ENCODE data around the gene ERAS. TPM values are rescaled to one million over a fixed set of nuclear protein-coding genes. Genes with fewer than 3 reads are reported as not detected.

The ERAS gene
- total and polyA plus RNA-seq, 2 donors (not counting 3 experiments of a cell fraction or from before 2014, with no cell fraction given) = 0.14 TPM; not detected in 1

GRCh38 chrX:48831909-48832291, 5.6 kb downstream of the ERAS start:
- POLR2A ChIA-PET = no interaction called here
- intact Hi-C loops (cut with micrococcal nuclease) = no loop called here
- H3K27me3 ChIP-seq (ENCODE audit: control insufficient read depth in 2 of 2, insufficient read depth in 2 of 2, low read length in 2 of 2) = peaks cover 43 to 57% of the 10 kb centered on the region in 2 experiments

GRCh38 chrX:48833542-48834138, 7.3 kb downstream of the ERAS start:
- Histone ChIP-seq H4K20me1 (replicated peaks; ENCODE audit: control insufficient read depth, extremely low read depth, insufficient read depth, low read length) (no peaks in the 10 kb centered on the region), H3K9me1 (replicated peaks; ENCODE audit: control insufficient read depth, extremely low read depth, insufficient read depth, low read length) (no peaks in the 10 kb centered on the region), H3K27me3 (ENCODE audit: control insufficient read depth in 2 of 2, insufficient read depth in 2 of 2, low read length in 2 of 2) (peaks cover 39 to 47% of the 10 kb centered on the region in 2 experiments), H3K9me3 (replicated peaks; ENCODE audit: control insufficient read depth, insufficient read depth, low read length) (no peaks in the 10 kb centered on the region), H3K9ac (replicated peaks; ENCODE audit: extremely low read depth, insufficient read depth, low read length) (no peak overlapping the region), H3K36me3 (ENCODE audit: control insufficient read depth in 2 of 2, extremely low read depth in 1 of 2, insufficient read depth in 2 of 2, low read length in 2 of 2) (no peaks in the 10 kb centered on the region), H3K79me2 (ENCODE audit: control insufficient read depth, insufficient read depth, low read length) (no peaks in the 10 kb centered on the region), H3K4me2 (ENCODE audit: insufficient read depth, low read length) (no peak overlapping the region), H3K27ac (ENCODE audit: insufficient read depth, low read depth, low read length) (no peak overlapping the region), H3K4me3 (replicated peaks in 1 of 3; ENCODE audit: insufficient read depth in 1 of 3, low read depth in 1 of 3, low read length in 3 of 3) (no peak overlapping the region), H2AFZ (ENCODE audit: low read depth, low read length) (no peak overlapping the region), H3K4me1 (ENCODE audit: control insufficient read depth, extremely low read depth, insufficient read depth, low read length) (no peaks in the 10 kb centered on the region)
- no TSS peak for BruUV-seq (replicated peaks)
- ChIA-PET POLR2A (no interaction called here), CTCF (no interaction called here)
- dilution Hi-C loops (cut with MboI; ENCODE audit: extremely low pct_ligation_motif_present, low sequenced_read_pairs) = no loop called here
- intact Hi-C loops (cut with micrococcal nuclease) = no loop called here
- DNase-seq (ENCODE audit: low read depth, low spot score) (no peak), FAIRE-seq (no peak)
- TF ChIP-seq MYC (IDR thresholded peaks at IDR 0.05; ENCODE audit: low read depth, low read length) (no peak), JUN (IDR thresholded peaks at IDR 0.05; ENCODE audit: borderline replicate concordance, insufficient read depth, insufficient read length, low read depth) (no peak)

More at GRCh38 chrX:48831909-48832291, 5.6 kb downstream of the ERAS start:
- no peak overlapping the region for H3K9ac ChIP-seq (replicated peaks; ENCODE audit: extremely low read depth, insufficient read depth, low read length)
- DNase-seq (ENCODE audit: low read depth, low spot score) (no peak), FAIRE-seq (no peak)
- CTCF ChIA-PET = no interaction called here
- H3K36me3 ChIP-seq (ENCODE audit: control insufficient read depth in 2 of 2, extremely low read depth in 1 of 2, insufficient read depth in 2 of 2, low read length in 2 of 2) = no peaks in the 10 kb centered on the region
- dilution Hi-C loops (cut with MboI; ENCODE audit: extremely low pct_ligation_motif_present, low sequenced_read_pairs) = no loop called here
- no peak overlapping the region for H3K4me3 ChIP-seq (replicated peaks in 1 of 3; ENCODE audit: insufficient read depth in 1 of 3, low read depth in 1 of 3, low read length in 3 of 3)
- no peaks in the 10 kb centered on the region for H3K79me2 ChIP-seq (ENCODE audit: control insufficient read depth, insufficient read depth, low read length)
- H4K20me1 ChIP-seq (replicated peaks; ENCODE audit: control insufficient read depth, extremely low read depth, insufficient read depth, low read length) = no peaks in the 10 kb centered on the region
- H3K4me2 ChIP-seq (ENCODE audit: insufficient read depth, low read length) = no peak overlapping the region
- TF ChIP-seq FOS (IDR thresholded peaks at IDR 0.05; ENCODE audit: borderline replicate concordance, insufficient read depth, low read length) = no peak
- TF ChIP-seq EZH2 (IDR thresholded peaks at IDR 0.05; ENCODE audit: borderline replicate concordance, low read depth, low read length, severe bottlenecking) = peak; percentile 64
- BruUV-seq (replicated peaks) = no TSS peak
- no peak overlapping the region for H2AFZ ChIP-seq (ENCODE audit: low read depth, low read length)
- H3K9me1 ChIP-seq (replicated peaks; ENCODE audit: control insufficient read depth, extremely low read depth, insufficient read depth, low read length) = no peaks in the 10 kb centered on the region
- H3K9me3 ChIP-seq (replicated peaks; ENCODE audit: control insufficient read depth, insufficient read depth, low read length) = no peaks in the 10 kb centered on the region
- H3K4me1 ChIP-seq (ENCODE audit: control insufficient read depth, extremely low read depth, insufficient read depth, low read length) = no peaks in the 10 kb centered on the region
- H3K27ac ChIP-seq (ENCODE audit: insufficient read depth, low read depth, low read length) = no peak overlapping the region

Data from endothelial cell of umbilical vein (primary cell).